GM12892 (cell line): Measurements from ENCODE around the gene PPP2R2D.

Experiments used
- POLR2A ChIP-seq: IDR thresholded peaks from 2 replicates; pipeline ENCODE4 v1.6.1; 2011; ENCODE audit warnings: low read depth, low read length, control low read depth
- POLR2AphosphoS5 ChIP-seq: IDR thresholded peaks from 2 replicates; pipeline ENCODE4 v1.6.1; 2011; ENCODE audit warnings: low read depth, low read length, control low read depth
- TAF1 ChIP-seq: IDR thresholded peaks from 2 replicates; pipeline ENCODE4 v1.6.1; 2011; ENCODE audit warnings: low read depth, mild to moderate bottlenecking, control low read depth, low read length, borderline replicate concordance

DNA sequence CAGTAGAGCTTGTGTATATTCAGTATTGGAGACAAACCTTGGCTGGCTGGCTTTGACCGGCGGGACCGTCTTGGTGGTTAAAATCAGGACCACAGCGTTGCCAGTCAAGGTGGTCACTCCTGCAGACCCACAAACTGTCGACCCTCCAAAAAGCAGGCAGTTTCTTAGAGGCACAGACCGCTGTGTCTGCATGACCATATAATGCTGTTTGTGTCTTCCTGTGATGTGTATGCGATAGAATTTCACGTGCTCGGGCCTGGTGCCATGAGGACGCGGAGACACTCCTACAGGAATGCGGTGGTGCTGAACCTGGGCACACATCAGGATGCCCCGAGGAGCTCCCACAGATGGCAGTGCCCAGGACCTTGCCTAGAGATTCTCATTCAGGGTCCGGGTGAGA lies 46.1 kb downstream of the PPP2R2D start:
- TF ChIP-seq POLR2A (no peak), POLR2AphosphoS5 (no peak), TAF1 (no peak)
